ENCODE results near the gene ZSWIM3.
"Not testable (repeated sequence)": the region's sequence is repeated elsewhere in the genome, so short reads cannot be mapped to it uniquely, and the experiment has no call there.

The ZSWIM3 gene

GRCh38 chr20:45861221-45862075 lies 4.0 kb downstream of the ZSWIM3 start:
- no peak for DNase-seq (ENCODE audit: low read depth)

GRCh38 chr20:45863543-45864470 lies 6.4 kb downstream of the ZSWIM3 start:
- DNase-seq (ENCODE audit: low read depth) = no peak

- no peak for DNase-seq (ENCODE audit: low read depth)
These were observed 9.0 kb downstream of the ZSWIM3 start for GRCh38 chr20:45866454-45866853.

- no peak for DNase-seq (ENCODE audit: low read depth)
These were observed 9.9 kb downstream of the ZSWIM3 start for GRCh38 chr20:45867136-45867818.

GRCh38 chr20:45867819-45868176 lies 10.4 kb downstream of the ZSWIM3 start:
- DNase-seq (ENCODE audit: low read depth) = peak; percentile 73

- DNase-seq (ENCODE audit: low read depth) = no peak
These were observed 15.2 kb downstream of the ZSWIM3 start for GRCh38 chr20:45872626-45873025.

- DNase-seq (ENCODE audit: low read depth) = no peak
These were observed 16.1 kb downstream of the ZSWIM3 start for GRCh38 chr20:45873409-45874103.

- DNase-seq (ENCODE audit: low read depth) = not testable (repeated sequence)
These were observed 16.7 kb downstream of the ZSWIM3 start for GRCh38 chr20:45874104-45874481.

GRCh38 chr20:45874576-45874975 lies 17.2 kb downstream of the ZSWIM3 start:
- no peak for DNase-seq (ENCODE audit: low read depth)

GRCh38 chr20:45878076-45878761 lies 20.8 kb downstream of the ZSWIM3 start:
- DNase-seq (ENCODE audit: low read depth) = no peak

- DNase-seq (ENCODE audit: low read depth) = peak; percentile 98
These were observed 23.8 kb downstream of the ZSWIM3 start, which contains the start of gene ZSWIM1 for GRCh38 chr20:45880988-45881788. Gene ZSWIM1 (plus strand): TSS chr20:45881227. CDS start chr20:45882593, 1,366 bp downstream.

- no peak for DNase-seq (ENCODE audit: low read depth)
These were observed 25.2 kb downstream of the ZSWIM3 start for GRCh38 chr20:45882469-45883099.

GRCh38 chr20:45883100-45883469 lies 25.7 kb downstream of the ZSWIM3 start:
- DNase-seq (ENCODE audit: low read depth) = no peak

GRCh38 chr20:45886590-45887345 lies 29.4 kb downstream of the ZSWIM3 start:
- no peak for DNase-seq (ENCODE audit: low read depth)

- no peak for DNase-seq (ENCODE audit: low read depth)
These were observed 29.9 kb downstream of the ZSWIM3 start, which contains the start of gene SPATA25 for GRCh38 chr20:45887346-45887715. Gene SPATA25 (minus strand): TSS chr20:45887622. CDS start chr20:45887590, 32 bp downstream.

- no peak for DNase-seq (ENCODE audit: low read depth)
These were observed 31.3 kb downstream of the ZSWIM3 start for GRCh38 chr20:45888681-45889080.

- DNase-seq (ENCODE audit: low read depth) = peak; percentile 86
These were observed 32.9 kb downstream of the ZSWIM3 start for GRCh38 chr20:45890077-45890984.
